Measurements from ENCODE around the gene AARSD1. TPM values are rescaled to one million over a fixed set of nuclear protein-coding genes. Genes with fewer than 3 reads are reported as not detected.
"Not testable (repeated sequence)": the region's sequence is repeated elsewhere in the genome, so short reads cannot be mapped to it uniquely, and the experiment has no call there.

AARSD1 gene
- total RNA-seq, 2 experiments from 2014 or later, result 54.3 to 57.5 TPM

DNA sequence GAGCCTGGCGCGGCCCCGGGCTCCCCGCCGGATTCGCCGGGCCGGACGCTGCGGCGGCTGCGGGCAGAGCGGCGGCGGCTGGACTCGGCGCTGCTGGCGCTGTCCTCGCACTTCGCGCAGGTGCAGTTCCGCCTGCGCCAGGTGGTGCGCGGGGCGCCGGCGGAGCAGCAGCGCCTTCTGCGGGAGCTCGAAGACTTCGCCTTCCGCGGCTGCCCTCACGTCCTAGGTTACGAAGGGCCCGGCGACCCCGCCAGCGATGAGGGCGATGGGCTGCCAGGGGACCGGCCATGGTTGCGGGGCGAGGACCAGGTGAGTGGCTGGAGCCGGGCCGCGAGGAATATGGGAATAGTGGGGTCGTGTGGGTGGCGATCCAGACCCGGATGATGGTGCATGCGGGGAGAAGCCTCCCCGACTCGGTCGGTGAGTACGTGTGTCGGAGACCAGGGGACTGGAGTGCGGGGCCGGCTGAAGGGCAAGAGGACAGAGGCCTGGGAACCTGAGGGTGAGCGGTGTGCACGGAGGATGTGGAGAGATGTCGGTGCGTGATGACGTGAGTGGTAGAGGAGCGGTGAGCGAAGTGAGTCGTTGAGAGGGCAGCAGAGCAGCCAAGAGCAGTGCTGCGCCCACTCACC is 16.6 kb upstream of the AARSD1 start:
- POLR2A ChIA-PET, result interaction anchor here (1.4 kb wide), 2 partner anchors 17 kb away, joined by 4 to 14 read pairs; partner anchors contain the start of genes AARSD1 and RPL27
- ATAC-seq (peak; percentile 86), DNase-seq (peak; percentile 91)
- H3K27me3 Mint-ChIP-seq, result no peaks in the 10 kb centered on the region
- peaks cover 29% of the 10 kb centered on the region for H3K36me3 Mint-ChIP-seq (ENCODE audit: low read depth)
- CTCF ChIA-PET, result no interaction called here
- intact Hi-C loops (cut with micrococcal nuclease), result no loop called here
- H3K27ac Mint-ChIP-seq, result peak overlapping the region; percentile 99
- no peaks in the 10 kb centered on the region for H3K9me3 Mint-ChIP-seq
- H3K4me1 Mint-ChIP-seq (ENCODE audit: low read depth), result peaks cover 28% of the 10 kb centered on the region
- TF ChIP-seq, protein P1, sequence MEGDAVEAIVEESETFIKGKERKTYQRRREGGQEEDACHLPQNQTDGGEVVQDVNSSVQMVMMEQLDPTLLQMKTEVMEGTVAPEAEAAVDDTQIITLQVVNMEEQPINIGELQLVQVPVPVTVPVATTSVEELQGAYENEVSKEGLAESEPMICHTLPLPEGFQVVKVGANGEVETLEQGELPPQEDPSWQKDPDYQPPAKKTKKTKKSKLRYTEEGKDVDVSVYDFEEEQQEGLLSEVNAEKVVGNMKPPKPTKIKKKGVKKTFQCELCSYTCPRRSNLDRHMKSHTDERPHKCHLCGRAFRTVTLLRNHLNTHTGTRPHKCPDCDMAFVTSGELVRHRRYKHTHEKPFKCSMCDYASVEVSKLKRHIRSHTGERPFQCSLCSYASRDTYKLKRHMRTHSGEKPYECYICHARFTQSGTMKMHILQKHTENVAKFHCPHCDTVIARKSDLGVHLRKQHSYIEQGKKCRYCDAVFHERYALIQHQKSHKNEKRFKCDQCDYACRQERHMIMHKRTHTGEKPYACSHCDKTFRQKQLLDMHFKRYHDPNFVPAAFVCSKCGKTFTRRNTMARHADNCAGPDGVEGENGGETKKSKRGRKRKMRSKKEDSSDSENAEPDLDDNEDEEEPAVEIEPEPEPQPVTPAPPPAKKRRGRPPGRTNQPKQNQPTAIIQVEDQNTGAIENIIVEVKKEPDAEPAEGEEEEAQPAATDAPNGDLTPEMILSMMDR (IDR thresholded peaks at IDR 0.05), result no peak
- H3K4me3 Mint-ChIP-seq, result peak overlapping the region; percentile 96

DNA sequence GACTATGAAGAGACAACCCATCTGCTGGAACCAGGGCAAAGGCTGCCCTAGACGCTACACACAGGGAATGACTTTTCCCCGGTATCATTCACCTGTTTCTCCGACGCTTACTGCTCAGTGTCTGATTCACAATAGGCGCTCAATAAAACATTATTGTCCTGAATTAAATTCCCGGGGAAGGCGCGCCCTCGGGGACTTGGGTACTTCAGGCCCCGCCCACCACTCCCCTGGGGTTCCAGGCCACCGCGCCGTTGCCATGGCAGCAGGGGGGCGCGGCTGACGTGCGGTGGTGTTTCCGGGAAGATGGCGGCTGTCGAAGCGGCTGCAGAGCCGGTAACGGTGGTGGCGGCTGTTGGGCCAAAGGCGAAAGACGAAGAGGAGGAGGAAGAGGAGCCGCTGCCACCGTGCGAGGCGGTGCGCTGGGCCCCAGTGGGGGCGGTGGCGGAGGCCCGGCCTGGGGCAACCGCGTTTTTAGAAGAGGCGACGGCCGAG is 16.1 kb upstream of the AARSD1 start, which contains the start of gene RUNDC1:
Gene RUNDC1 (plus strand): TSS at position 292 of the 492 bp plus-strand sequence. CDS start 12 bp downstream, at position 304.
- intact Hi-C loops (cut with micrococcal nuclease), result no loop called here
- peak within 1 kb of the TSS; percentile 99 for H3K27ac Mint-ChIP-seq
- ChIA-PET POLR2A (interaction anchor here (0.6 to 1.4 kb wide), 4 partner anchors 16 to 26 kb away, joined by 3 to 14 read pairs (median 4); partner anchors contain the start of genes AARSD1 and RPL27), CTCF (no interaction called here)
- H3K9me3 Mint-ChIP-seq, result no peaks in the 10 kb centered on the region
- ATAC-seq (peak; percentile 82), DNase-seq (peak; percentile 94)
- H3K36me3 Mint-ChIP-seq (ENCODE audit: low read depth), result peaks cover 25% of the 10 kb centered on the region
- TF ChIP-seq, protein P1 (IDR thresholded peaks at IDR 0.05), result no peak
- peaks cover 30% of the 10 kb centered on the region for H3K4me1 Mint-ChIP-seq (ENCODE audit: low read depth)
- no peaks in the 10 kb centered on the region for H3K27me3 Mint-ChIP-seq
- peak within 1 kb of the TSS; percentile 96 for H3K4me3 Mint-ChIP-seq

DNA sequence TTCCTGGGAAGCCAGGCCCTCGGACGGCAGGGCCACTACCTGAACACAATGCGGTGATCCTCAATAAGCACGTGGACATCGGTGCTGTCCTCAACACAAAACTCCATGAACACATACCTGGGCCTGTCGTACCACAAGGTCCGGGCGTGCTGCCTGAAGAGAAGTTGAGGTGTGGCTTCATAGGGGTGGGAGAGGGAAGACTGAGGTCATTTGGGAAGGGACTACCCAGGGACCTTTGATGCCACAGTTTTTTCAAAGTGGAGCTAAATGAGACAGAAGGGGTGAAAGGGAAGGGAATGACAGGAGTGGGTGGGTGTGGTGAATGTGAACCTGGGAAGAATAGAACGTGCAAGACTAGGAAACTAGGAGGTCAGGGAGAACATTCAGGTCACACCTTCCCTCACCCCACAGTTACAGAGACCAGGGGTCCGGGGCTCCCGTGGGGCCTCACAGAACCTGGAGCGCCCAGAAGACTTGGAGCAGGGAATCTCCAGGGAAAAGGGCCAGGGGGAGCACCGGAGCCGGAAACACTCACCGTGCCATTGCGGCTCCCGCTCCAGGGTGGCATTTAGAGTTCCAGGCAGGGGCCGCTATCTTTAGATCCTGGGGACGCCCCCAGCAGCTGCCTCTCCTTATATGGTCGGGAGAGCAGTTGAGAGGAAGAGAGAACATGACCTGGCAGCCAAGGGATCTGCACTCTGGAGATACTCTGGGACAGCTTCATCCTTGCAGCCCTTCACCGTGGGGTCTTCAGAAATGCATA is 15.4 kb upstream of the AARSD1 start, which contains the start of gene PTGES3L:
Gene PTGES3L (minus strand): TSS at position 570 of the 763 bp plus-strand sequence. CDS start 27 bp downstream, at position 543.
- CTCF ChIA-PET, result interaction anchor here (2.0 kb wide), 1 partner anchor 19 kb away, joined by 10 read pairs; the partner anchor contains the start of gene RPL27

DNA sequence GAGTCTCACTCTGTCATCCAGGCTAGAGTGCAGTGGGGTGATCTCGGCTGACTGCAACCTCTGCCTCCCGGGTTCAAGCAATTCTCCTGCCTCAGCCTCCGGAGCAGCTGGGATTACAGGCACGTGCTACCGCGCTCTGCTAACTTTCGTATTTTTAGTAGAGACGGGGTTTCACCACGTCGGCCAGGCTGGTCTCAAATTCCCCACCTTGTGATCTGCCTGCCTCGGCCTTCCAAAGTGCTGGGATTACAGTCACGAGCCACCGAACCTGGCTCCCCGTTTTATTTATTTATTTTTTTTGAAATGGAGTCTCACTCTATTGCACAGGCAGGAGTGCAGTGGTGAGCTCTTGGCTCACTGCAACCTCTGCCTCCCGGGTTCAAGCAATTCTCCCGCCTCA is 11.4 kb upstream of the AARSD1 start:
- H3K4me3 Mint-ChIP-seq; H3K27me3 Mint-ChIP-seq; H3K36me3 Mint-ChIP-seq (ENCODE audit: low read depth); ATAC-seq; CTCF ChIA-PET; H3K9me3 Mint-ChIP-seq; H3K27ac Mint-ChIP-seq; DNase-seq; intact Hi-C loops (cut with micrococcal nuclease): not testable (repeated sequence)
- POLR2A ChIA-PET, result interaction anchor here (2.5 kb wide), 1 partner anchor 22 kb away, joined by 6 read pairs; the partner anchor contains the start of gene RPL27
- H3K4me1 Mint-ChIP-seq (ENCODE audit: low read depth), result peaks cover 12% of the 10 kb centered on the region

More for the DNA sequence above, 15.4 kb upstream of the AARSD1 start, which contains the start of gene PTGES3L:
- peaks cover 19% of the 10 kb centered on the region for H3K36me3 Mint-ChIP-seq (ENCODE audit: low read depth)
- H3K9me3 Mint-ChIP-seq, result no peaks in the 10 kb centered on the region
- intact Hi-C loops (cut with micrococcal nuclease), result no loop called here
- ATAC-seq, result peak; percentile 62
- peak; percentile 66 for DNase-seq
- POLR2A ChIA-PET, result interaction anchor here (0.6 to 1.4 kb wide), 5 partner anchors 15 to 25 kb away, joined by 3 to 14 read pairs (median 4); partner anchors contain the start of genes AARSD1 and RPL27
- TF ChIP-seq, protein P1 (IDR thresholded peaks at IDR 0.05), result no peak
- H3K4me3 Mint-ChIP-seq, result peak within 1 kb of the TSS; percentile 96
- H3K4me1 Mint-ChIP-seq (ENCODE audit: low read depth), result peaks cover 30% of the 10 kb centered on the region
- peak within 1 kb of the TSS; percentile 99 for H3K27ac Mint-ChIP-seq
- H3K27me3 Mint-ChIP-seq, result no peaks in the 10 kb centered on the region

GRCh38 chr17:42975265-42975664 is 11.0 kb upstream of the AARSD1 start:
- no peaks in the 10 kb centered on the region for H3K27me3 Mint-ChIP-seq
- no peak overlapping the region for H3K4me3 Mint-ChIP-seq
- intact Hi-C loops (cut with micrococcal nuclease), result no loop called here
- ChIA-PET CTCF (interaction anchor here (0.7 kb wide), 1 partner anchor 21 kb away, joined by 3 read pairs; no protein-coding TSS in a partner anchor), POLR2A (interaction anchor here (2.5 kb wide), 1 partner anchor 23 kb away, joined by 6 read pairs; the partner anchor contains the start of gene RPL27)
- DNase-seq, result no peak
- H3K27ac Mint-ChIP-seq, result no peak overlapping the region
- ATAC-seq, result peak; percentile 2
- H3K4me1 Mint-ChIP-seq (ENCODE audit: low read depth), result peaks cover 12% of the 10 kb centered on the region
- H3K9me3 Mint-ChIP-seq, result no peaks in the 10 kb centered on the region
- TF ChIP-seq, protein P1 (IDR thresholded peaks at IDR 0.05), result no peak
- H3K36me3 Mint-ChIP-seq (ENCODE audit: low read depth), result no peaks in the 10 kb centered on the region

- H3K27ac Mint-ChIP-seq; CTCF ChIA-PET; H3K36me3 Mint-ChIP-seq (ENCODE audit: low read depth); ATAC-seq; H3K27me3 Mint-ChIP-seq; DNase-seq; H3K4me1 Mint-ChIP-seq (ENCODE audit: low read depth); intact Hi-C loops (cut with micrococcal nuclease); H3K4me3 Mint-ChIP-seq; POLR2A ChIA-PET; H3K9me3 Mint-ChIP-seq: not testable (repeated sequence)
Measured at GRCh38 chr17:42973323-42973722, 9.1 kb upstream of the AARSD1 start.
